HepG2 (cell line): ENCODE results near the gene MGARP. TPM values are rescaled to one million over a fixed set of nuclear protein-coding genes. Genes with fewer than 3 reads are reported as not detected.

Experiments
- ATAC-seq: fragments of 200-7000 bp; cut with Tn5 transposase; 3 replicates; pipeline ENCODE4 v1.9.1; 2020; ENCODE audit warnings: mild to moderate bottlenecking, moderate library complexity
- BruUV-seq: library from RNA; stranded (reverse); fragments of 400-500 nt; replicated peaks from 2 replicates; lab custom pipeline; 2021; lab: Mats Ljungman, UMichigan
- CTCF ChIA-PET: fragments of 300-600 bp; formaldehyde crosslinking; extraction: SDS; loops from one replicate; lab custom pipeline; 2021; ENCODE audit warnings: low total read pairs, inconsistent platforms, low intra/inter-chr PET ratio; lab: Yijun Ruan, JAX
- POLR2A ChIA-PET: fragments of 350-600 bp; sonication (Branson Sonifier 250); formaldehyde crosslinking; loops from one replicate; lab custom pipeline; 2020; ENCODE audit warnings: antibody characterized with exemption, inconsistent platforms; lab: Yijun Ruan, JAX
- DNase-seq: peaks from one replicate; pipeline ENCODE4 v3.0.0-alpha.2; 2015; ENCODE audit warnings: low spot score
- FAIRE-seq: peaks from 3 replicates; lab custom pipeline; 2011; peaks lifted over from hg19 to GRCh38; lab: Jason Lieb, UNC
- H2AFZ ChIP-seq: one replicate; pipeline ENCODE4 v1.6.1; 2011; ENCODE audit warnings: low read length, inconsistent platforms
- H3K27ac ChIP-seq: fragments of 300-600 bp; 3 replicates; pipeline ENCODE4 v1.8.0; 2011; ENCODE audit warnings: mixed run types, mild to moderate bottlenecking, mixed read lengths, low read length, inconsistent platforms; ENCODE audit not compliant: insufficient read depth; ENCODE audit errors: extremely low read length
- H3K27me3 ChIP-seq, 2 experiments: fragments of 200-600 bp in 1 of 2; 2 replicates in 1 of 2; 3 replicates in 1 of 2; pipeline versions ENCODE4 v1.6.0 to v1.8.0; 2011; ENCODE audit warnings: low read length in 2 of 2, mild to moderate bottlenecking in 2 of 2, moderate library complexity in 2 of 2, inconsistent platforms in 1 of 2; ENCODE audit not compliant: insufficient read depth in 2 of 2, control insufficient read depth in 1 of 2
- H3K36me3 ChIP-seq, 2 experiments: fragments of 200-600 bp in 1 of 2; replicated peaks in 1 of 2; 2 replicates in 1 of 2; 3 replicates in 1 of 2; pipeline versions ENCODE4 v1.5.1 to v1.8.0; 2011; ENCODE audit warnings: low read length in 2 of 2, inconsistent platforms in 1 of 2; ENCODE audit not compliant: insufficient read depth in 2 of 2, control insufficient read depth in 1 of 2
- H3K4me1 ChIP-seq: 2 replicates; pipeline ENCODE4 v1.5.1; 2012; ENCODE audit warnings: low read length, inconsistent platforms; ENCODE audit not compliant: insufficient read depth
- H3K4me2 ChIP-seq: 2 replicates; pipeline ENCODE4 v1.6.0; 2011; ENCODE audit warnings: low read depth, low read length, inconsistent platforms
- H3K4me3 ChIP-seq, 3 experiments: fragments of 200-600 bp in 1 of 3; sonication (generic), shearing (Covaris generic) in 1 of 3; replicated peaks in 1 of 3; 2 replicates each; pipeline ENCODE4 v1.5.1; 2011 to 2016; ENCODE audit warnings: low read length in 3 of 3, inconsistent platforms in 2 of 3, low read depth in 2 of 3, mild to moderate bottlenecking in 2 of 3, control low read depth in 1 of 3, mixed read lengths in 1 of 3; ENCODE audit not compliant: insufficient read depth in 1 of 3
- H3K79me2 ChIP-seq: one replicate; pipeline ENCODE4 v1.6.1; 2011; ENCODE audit warnings: low read length, inconsistent platforms; ENCODE audit not compliant: insufficient read depth
- H3K9ac ChIP-seq: 2 replicates; pipeline ENCODE4 v1.6.0; 2011; ENCODE audit warnings: mild to moderate bottlenecking, low read depth, low read length, inconsistent platforms; ENCODE audit not compliant: insufficient read depth
- H3K9me3 ChIP-seq: 2 replicates; pipeline ENCODE4 v1.5.1; 2012; ENCODE audit warnings: mild to moderate bottlenecking, low read length
- H4K20me1 ChIP-seq: 2 replicates; pipeline ENCODE4 v1.6.0; 2011; ENCODE audit warnings: inconsistent platforms, mild to moderate bottlenecking, low read length, moderate library complexity; ENCODE audit not compliant: insufficient read depth
- FOXK1 ChIP-seq: sonication (generic); formaldehyde crosslinking; IDR thresholded peaks from 2 replicates; pipeline ENCODE4 v1.4.0; 2020; ENCODE audit warnings: low read depth, missing genetic modification reagents, borderline replicate concordance
- HOXD1 ChIP-seq: sonication (generic); formaldehyde crosslinking; IDR thresholded peaks from 2 replicates; pipeline ENCODE4 v1.5.0; 2020; ENCODE audit warnings: missing genetic modification reagents
- JUNB ChIP-seq: sonication (generic); formaldehyde crosslinking; IDR thresholded peaks from 2 replicates; pipeline ENCODE4 v1.8.0; 2022; ENCODE audit warnings: missing genetic modification reagents, mild to moderate bottlenecking, borderline replicate concordance
- KAT8 ChIP-seq: IDR thresholded peaks from 2 replicates; pipeline ENCODE4 v1.6.1; 2016; ENCODE audit warnings: missing genetic modification reagents, missing compliant biosample characterization
- KDM5A ChIP-seq: fragments of 200-600 bp; sonication (generic); IDR thresholded peaks from 2 replicates; pipeline ENCODE4 v1.7.0; 2018; ENCODE audit warnings: antibody characterized with exemption, mild to moderate bottlenecking, low read length, borderline replicate concordance
- MYC ChIP-seq: sonication (generic); formaldehyde crosslinking; IDR thresholded peaks from 2 replicates; pipeline ENCODE4 v1.9.0; 2021; ENCODE audit warnings: missing genetic modification reagents, borderline replicate concordance
- SOX6 ChIP-seq, 2 experiments: fragments of 450-650 bp in 1 of 2; sonication (generic) in 1 of 2; formaldehyde crosslinking in 1 of 2; IDR thresholded peaks; 2 replicates each; pipeline versions ENCODE4 v1.4.0 to v1.6.1; 2017 to 2020; ENCODE audit warnings: antibody characterized with exemption in 1 of 2, mild to moderate bottlenecking in 1 of 2, missing genetic modification reagents in 1 of 2
- TCF7 ChIP-seq: sonication (generic); IDR thresholded peaks from 2 replicates; pipeline ENCODE4 v1.6.1; 2016; ENCODE audit warnings: antibody characterized with exemption, low read depth
- TSC22D2 ChIP-seq: sonication (generic); formaldehyde crosslinking; IDR thresholded peaks from 2 replicates; pipeline ENCODE4 v1.5.1; 2020; ENCODE audit warnings: missing genetic modification reagents, mild to moderate bottlenecking, borderline replicate concordance
- ZBTB4 ChIP-seq: sonication (generic); formaldehyde crosslinking; IDR thresholded peaks from 2 replicates; pipeline ENCODE4 v1.4.0; 2020; ENCODE audit warnings: missing genetic modification reagents, mild to moderate bottlenecking, borderline replicate concordance
- ZNF3 ChIP-seq: IDR thresholded peaks from 2 replicates; pipeline ENCODE4 v1.7.0; 2017; ENCODE audit warnings: inconsistent platforms
- ZNF562 ChIP-seq: sonication (generic); formaldehyde crosslinking; IDR thresholded peaks from 2 replicates; pipeline ENCODE4 v1.8.0; 2022; ENCODE audit warnings: missing genetic modification reagents, borderline replicate concordance
- ZNF737 ChIP-seq: sonication (generic); formaldehyde crosslinking; IDR thresholded peaks from 2 replicates; pipeline ENCODE4 v1.5.0; 2020; ENCODE audit warnings: missing genetic modification reagents, mild to moderate bottlenecking, borderline replicate concordance
- ZNF776 ChIP-seq: sonication (generic); formaldehyde crosslinking; IDR thresholded peaks from 2 replicates; pipeline ENCODE4 v1.4.0; 2020; ENCODE audit warnings: mild to moderate bottlenecking, missing genetic modification reagents
- ZNF841 ChIP-seq: sonication (generic); formaldehyde crosslinking; IDR thresholded peaks from 2 replicates; pipeline ENCODE4 v1.8.1; 2023; ENCODE audit warnings: missing genetic modification reagents, borderline replicate concordance
- WGBS: methylation state at CpG from one replicate; pipeline ENCODE4 v1.1.6; 2017; ENCODE audit warnings: low lambda C conversion rate; 5-methylcytosine and 5-hydroxymethylcytosine counted together
- in situ Hi-C: cut with HindIII; loops from 2 replicates; pipeline ENCODE4 v1.10.0; 2017; ENCODE audit warnings: low pct_unique_long_range_greater_than_20kb; ENCODE audit not compliant: extremely low pct_ligation_motif_present
- intact Hi-C: fragments of 100-400 bp; cut with micrococcal nuclease; formaldehyde crosslinking; loops from one replicate; pipeline ENCODE4 v1.10.0; 2022; ENCODE audit not compliant: unreplicated experiment
- polyA plus RNA-seq, 8 experiments: library from polyadenylated mRNA; depleted of rRNA in 3 of 8; stranded (reverse) in 7 of 8; unstranded in 1 of 8; fragments of >200 nt; fragmentation: Illumina TruSeq in 4 of 8; extraction: Trizol in 4 of 8; gene quantifications; 2 replicates each; pipeline versions ENCODE4 v1.2.1 to v1.2.3, GENCODE V29; 2011 to 2016; ENCODE audit warnings: low read depth in 4 of 8, missing spikeins in 1 of 8, mixed read lengths in 1 of 8; ENCODE audit not compliant: insufficient read depth in 1 of 8
- total RNA-seq, 5 experiments: library from RNA; depleted of rRNA; stranded (reverse); fragments of >200 nt; fragmentation: Illumina TruSeq; extraction: Trizol; gene quantifications; 2 replicates each; pipeline ENCODE4 v1.2.3, GENCODE V29; 2016; ENCODE audit warnings: low read depth in 1 of 5
- TF ChIP-seq, protein P1 (sequence below): sonication (generic); formaldehyde crosslinking; IDR thresholded peaks from 2 replicates; pipeline ENCODE4 v1.4.0; 2020; ENCODE audit warnings: mild to moderate bottlenecking, low read depth, missing genetic modification reagents
- TF ChIP-seq, protein P2 (sequence below): sonication (generic); formaldehyde crosslinking; IDR thresholded peaks from 2 replicates; pipeline ENCODE4 v1.5.0; 2020; ENCODE audit warnings: missing genetic modification reagents

MGARP gene
- total and polyA plus RNA-seq, 2 of the 13 experiments (the other 11 are each of a cell fraction or from before 2014, with no cell fraction given): 0.11 to 0.13 TPM

GRCh38 chr4:139311909-139312308, 31.9 kb upstream of the MGARP start:
- WGBS: 93% methylated on average over 3 of the region's 3 CpGs
- Histone ChIP-seq H3K9ac (no peak overlapping the region), H3K9me3 (no peaks in the 10 kb centered on the region), H3K4me2 (no peak overlapping the region), H3K27me3 (no peaks in the 10 kb centered on the region), H3K36me3 (peaks cover 1 to 8% of the 10 kb centered on the region in 2 experiments; a peak in 2 of 5 replicates), H3K27ac (no peak overlapping the region)
- in situ Hi-C loops: no loop called here
- no TSS peak for BruUV-seq
- POLR2A ChIA-PET: interaction anchor here (1.1 kb wide), 1 partner anchor 10 kb away, joined by 3 read pairs; no protein-coding TSS in a partner anchor
- no peak for TF ChIP-seq JUNB (CRISPR knock-in tag)
- no peak for TF ChIP-seq ZNF841 (CRISPR knock-in tag)
- TF ChIP-seq ZBTB4 (CRISPR knock-in tag): no peak
- TF ChIP-seq KAT8 (CRISPR knock-in tag): no peak
- TF ChIP-seq ZNF776 (CRISPR knock-in tag): no peak
- no peak for TF ChIP-seq TSC22D2 (CRISPR knock-in tag)
- no peak for TF ChIP-seq FOXK1 (CRISPR knock-in tag)
- TF ChIP-seq ZNF737: no peak
- no peak for TF ChIP-seq TCF7
- TF ChIP-seq, protein P1, sequence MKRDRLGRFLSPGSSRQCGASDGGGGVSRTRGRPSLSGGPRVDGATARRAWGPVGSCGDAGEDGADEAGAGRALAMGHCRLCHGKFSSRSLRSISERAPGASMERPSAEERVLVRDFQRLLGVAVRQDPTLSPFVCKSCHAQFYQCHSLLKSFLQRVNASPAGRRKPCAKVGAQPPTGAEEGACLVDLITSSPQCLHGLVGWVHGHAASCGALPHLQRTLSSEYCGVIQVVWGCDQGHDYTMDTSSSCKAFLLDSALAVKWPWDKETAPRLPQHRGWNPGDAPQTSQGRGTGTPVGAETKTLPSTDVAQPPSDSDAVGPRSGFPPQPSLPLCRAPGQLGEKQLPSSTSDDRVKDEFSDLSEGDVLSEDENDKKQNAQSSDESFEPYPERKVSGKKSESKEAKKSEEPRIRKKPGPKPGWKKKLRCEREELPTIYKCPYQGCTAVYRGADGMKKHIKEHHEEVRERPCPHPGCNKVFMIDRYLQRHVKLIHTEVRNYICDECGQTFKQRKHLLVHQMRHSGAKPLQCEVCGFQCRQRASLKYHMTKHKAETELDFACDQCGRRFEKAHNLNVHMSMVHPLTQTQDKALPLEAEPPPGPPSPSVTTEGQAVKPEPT (CRISPR knock-in tag): no peak
- no peak for TF ChIP-seq SOX6 (IDR thresholded peaks at IDR 0.05)
- TF ChIP-seq SOX6 (CRISPR knock-in tag; IDR thresholded peaks at IDR 0.05): no peak
- TF ChIP-seq MYC (CRISPR knock-in tag): no peak
- no peak for TF ChIP-seq KDM5A
- no peak for TF ChIP-seq HOXD1 (CRISPR knock-in tag)
- TF ChIP-seq, protein P2, sequence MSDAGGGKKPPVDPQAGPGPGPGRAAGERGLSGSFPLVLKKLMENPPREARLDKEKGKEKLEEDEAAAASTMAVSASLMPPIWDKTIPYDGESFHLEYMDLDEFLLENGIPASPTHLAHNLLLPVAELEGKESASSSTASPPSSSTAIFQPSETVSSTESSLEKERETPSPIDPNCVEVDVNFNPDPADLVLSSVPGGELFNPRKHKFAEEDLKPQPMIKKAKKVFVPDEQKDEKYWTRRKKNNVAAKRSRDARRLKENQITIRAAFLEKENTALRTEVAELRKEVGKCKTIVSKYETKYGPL (CRISPR knock-in tag): no peak
- no peak for TF ChIP-seq ZNF3 (CRISPR knock-in tag)
- TF ChIP-seq ZNF562 (CRISPR knock-in tag): no peak
- TF ChIP-seq, all 625 proteins: peak for 0
- Histone ChIP-seq H3K4me3 (no peak overlapping the region), H3K79me2 (peaks cover 97% of the 10 kb centered on the region), H3K4me1 (peaks cover 25% of the 10 kb centered on the region; the same call in 1 of the 2 replicates), H2AFZ (no peak overlapping the region), H4K20me1 (peaks cover 23% of the 10 kb centered on the region)
- intact Hi-C loops: no loop called here
- FAIRE-seq (no peak), DNase-seq (no peak), ATAC-seq (no peak)
- CTCF ChIA-PET: no interaction called here
